GM12865 (cell line): Measurements from ENCODE around the gene GPR32.
A peak's percentile ranks its signal among the peaks of the same experiment; 100 is the strongest.
"Not testable (repeated sequence)": the region's sequence is repeated elsewhere in the genome, so short reads cannot be mapped to it uniquely, and the experiment has no call there.

ENCODE experiments used
- DNase-seq: peaks from one replicate; pipeline ENCODE4 v3.0.0; 2010; ENCODE audit warnings: low read depth
- H3K4me3 ChIP-seq: 2 replicates; pipeline ENCODE4 v1.5.1; 2011; ENCODE audit warnings: mild to moderate bottlenecking, low read depth, low read length, control low read depth
- CTCF ChIP-seq: IDR thresholded peaks from 2 replicates; pipeline ENCODE4 v1.5.1; 2011; ENCODE audit warnings: low read length, control low read depth, low read depth, inconsistent platforms; ENCODE audit not compliant: insufficient read depth; ENCODE audit errors: missing control alignments

The GPR32 gene

GRCh38 chr19:50770164-50770563 lies at the start of gene GPR32:
GPR32 (plus strand) TSS chr19:50770464; CDS start chr19:50770601, 137 bp downstream.
- H3K4me3 ChIP-seq, DNase-seq: not testable (repeated sequence)

- no peak for TF ChIP-seq CTCF
- no peak for DNase-seq
- H3K4me3 ChIP-seq = no peak overlapping the region
These were observed 49.3 kb upstream of the GPR32 start for GRCh38 chr19:50720921-50721381.

- DNase-seq = no peak
- H3K4me3 ChIP-seq = no peak overlapping the region
- TF ChIP-seq CTCF = no peak
These were observed 48.7 kb upstream of the GPR32 start for GRCh38 chr19:50721441-50722137.

- no peak for TF ChIP-seq CTCF
- DNase-seq = no peak
- H3K4me3 ChIP-seq = no peak overlapping the region
These were observed 47.9 kb upstream of the GPR32 start for GRCh38 chr19:50722201-50723013.

- DNase-seq = no peak
- H3K4me3 ChIP-seq = no peak within 1 kb of the TSS
- no peak for TF ChIP-seq CTCF
These were observed 47.2 kb upstream of the GPR32 start, which contains the start of gene CLEC11A for GRCh38 chr19:50723069-50723468. CLEC11A (plus strand) TSS chr19:50723364; CDS start chr19:50723526, 162 bp downstream.

- no peak overlapping the region for H3K4me3 ChIP-seq
- no peak for DNase-seq
- no peak for TF ChIP-seq CTCF
These were observed 46.3 kb upstream of the GPR32 start for GRCh38 chr19:50723735-50724521.

GRCh38 chr19:50724522-50725217 lies 45.6 kb upstream of the GPR32 start:
- H3K4me3 ChIP-seq = peak overlapping the region; percentile 55
- DNase-seq = peak; percentile 98

More at GRCh38 chr19:50724522-50725217, 45.6 kb upstream of the GPR32 start:
- peak; percentile 60 for TF ChIP-seq CTCF
